GM23248 (cell line): ENCODE measurements around the gene EFR3B. TPM values are rescaled to one million over a fixed set of nuclear protein-coding genes. Genes with fewer than 3 reads are reported as not detected.

Experiments used
- DNase-seq: peaks from one replicate; pipeline ENCODE4 v3.0.0-alpha.2; 2015
- H2AFZ ChIP-seq: fragments of 200-600 bp; sonication (generic); 2 replicates; pipeline ENCODE4 v1.6.1; 2016; ENCODE audit warnings: antibody characterized with exemption
- H3F3A ChIP-seq: fragments of 200-600 bp; sonication (generic); 2 replicates; pipeline ENCODE4 v1.6.1; 2016; ENCODE audit warnings: mild to moderate bottlenecking, antibody characterized with exemption, mixed run types; ENCODE audit not compliant: insufficient read depth
- H3K27ac ChIP-seq: fragments of 200-600 bp; sonication (generic); 2 replicates; pipeline ENCODE4 v1.5.1; 2016; ENCODE audit warnings: mild to moderate bottlenecking
- H3K27me3 ChIP-seq: fragments of 200-600 bp; sonication (generic); replicated peaks from 2 replicates; pipeline ENCODE4 v1.6.1; 2016; ENCODE audit warnings: mild to moderate bottlenecking; ENCODE audit not compliant: insufficient read depth
- H3K36me3 ChIP-seq: fragments of 200-600 bp; sonication (generic); 2 replicates; pipeline ENCODE4 v1.6.1; 2016; ENCODE audit warnings: low read depth, mild to moderate bottlenecking
- H3K4me1 ChIP-seq: fragments of 200-600 bp; sonication (generic); 2 replicates; pipeline ENCODE4 v1.6.1; 2016; ENCODE audit warnings: mild to moderate bottlenecking; ENCODE audit not compliant: insufficient read depth
- H3K4me2 ChIP-seq: fragments of 200-600 bp; sonication (generic); one replicate; pipeline ENCODE4 v1.6.1; 2016; ENCODE audit warnings: mild to moderate bottlenecking; ENCODE audit not compliant: unreplicated experiment
- H3K4me3 ChIP-seq: fragments of 200-600 bp; sonication (generic); 2 replicates; pipeline ENCODE4 v1.5.1; 2016; ENCODE audit warnings: mild to moderate bottlenecking
- H3K79me2 ChIP-seq: fragments of 200-600 bp; sonication (generic); 2 replicates; pipeline ENCODE4 v1.6.1; 2016; ENCODE audit warnings: mild to moderate bottlenecking; ENCODE audit not compliant: insufficient read depth
- H3K9ac ChIP-seq: fragments of 200-600 bp; sonication (generic); 2 replicates; pipeline ENCODE4 v1.6.1; 2016; ENCODE audit warnings: mild to moderate bottlenecking
- H3K9me2 ChIP-seq: fragments of 200-600 bp; sonication (generic); 2 replicates; pipeline ENCODE4 v1.6.1; 2016; ENCODE audit warnings: mixed run types, mild to moderate bottlenecking, moderate library complexity; ENCODE audit not compliant: insufficient read depth
- H3K9me3 ChIP-seq: fragments of 200-600 bp; sonication (generic); one replicate; pipeline ENCODE4 v1.6.1; 2017; ENCODE audit warnings: low read depth
- H4K20me1 ChIP-seq: fragments of 200-600 bp; sonication (generic); 2 replicates; pipeline ENCODE4 v1.6.0; 2016; ENCODE audit not compliant: insufficient read depth
- EZH2 ChIP-seq: fragments of 200-600 bp; sonication (generic); IDR thresholded peaks from 2 replicates; pipeline ENCODE4 v1.6.1; 2018; ENCODE audit warnings: antibody characterized with exemption, mild to moderate bottlenecking; ENCODE audit not compliant: insufficient read depth, poor library complexity, severe bottlenecking
- EZH2phosphoT487 ChIP-seq: fragments of 200-600 bp; sonication (generic); IDR thresholded peaks from 2 replicates; pipeline ENCODE4 v1.6.1; 2018; ENCODE audit warnings: antibody characterized with exemption, moderate library complexity, mild to moderate bottlenecking, low read depth; ENCODE audit not compliant: insufficient read depth
- WGBS, 2 experiments: methylation state at CpG; one replicate each; pipeline ENCODE4 v1.1.6; 2015 to 2017; ENCODE audit warnings: low lambda C conversion rate in 2 of 2, low coverage in 1 of 2; ENCODE audit errors: missing lambda C conversion rate in 2 of 2; 5-methylcytosine and 5-hydroxymethylcytosine counted together
- in situ Hi-C: fragments of 300-500 bp; cut with MboI; formaldehyde crosslinking; loops from 2 replicates; pipeline ENCODE4 v1.15.0; 2020
- polyA plus RNA-seq: library from polyadenylated mRNA; unstranded; fragments of >200 nt; fragmentation: Nextera tagmentation; extraction: Ambion mirVana; gene quantifications from 2 replicates; pipeline ENCODE4 v1.2.1, GENCODE V29; 2016
- total RNA-seq: library from RNA; depleted of rRNA; stranded (reverse); fragments of >200 nt; shearing (Covaris generic); gene quantifications from 2 replicates; pipeline ENCODE4 v1.2.3, GENCODE V29; 2014

The EFR3B gene
- total and polyA plus RNA-seq, 2 experiments from 2014 or later, result 0.51 to 0.97 TPM

- no peaks in the 10 kb centered on the region for H4K20me1 ChIP-seq
- no peak overlapping the region for H3K4me3 ChIP-seq
- no peaks in the 10 kb centered on the region for H3K79me2 ChIP-seq
- no peaks in the 10 kb centered on the region for H3K36me3 ChIP-seq
- TF ChIP-seq EZH2, result no peak
- TF ChIP-seq EZH2phosphoT487, result no peak
- DNase-seq, result peak; percentile 67
- H3K27me3 ChIP-seq, result peaks cover 26% of the 10 kb centered on the region; the same call in 1 of the 2 replicates
- no peak overlapping the region for H2AFZ ChIP-seq
- WGBS, 2 experiments, result 58 to 63% methylated on average over 16 of the region's 16 CpGs
- in situ Hi-C loops, result no loop called here
- H3K27ac ChIP-seq, result no peak overlapping the region
- H3F3A ChIP-seq, result peaks cover 9% of the 10 kb centered on the region
- H3K9me3 ChIP-seq, result no peaks in the 10 kb centered on the region
- no peaks in the 10 kb centered on the region for H3K9me2 ChIP-seq
- H3K4me1 ChIP-seq, result peaks cover 10% of the 10 kb centered on the region; the same call in 1 of the 2 replicates
- H3K4me2 ChIP-seq, result peak overlapping the region; percentile 19
- H3K9ac ChIP-seq, result no peak overlapping the region
Measured at GRCh38 chr2:25078170-25079049, 36.5 kb downstream of the EFR3B start.

GRCh38 chr2:25079050-25079635 lies 37.3 kb downstream of the EFR3B start:
- no peaks in the 10 kb centered on the region for H4K20me1 ChIP-seq
- no peaks in the 10 kb centered on the region for H3K36me3 ChIP-seq
- no peaks in the 10 kb centered on the region for H3K9me3 ChIP-seq
- no peak overlapping the region for H3K27ac ChIP-seq
- DNase-seq, result no peak
- in situ Hi-C loops, result no loop called here
- no peaks in the 10 kb centered on the region for H3K9me2 ChIP-seq
- peaks cover 10% of the 10 kb centered on the region; the same call in 1 of the 2 replicates for H3K4me1 ChIP-seq
- H3K4me3 ChIP-seq, result no peak overlapping the region
- H3K79me2 ChIP-seq, result no peaks in the 10 kb centered on the region
- H2AFZ ChIP-seq, result no peak overlapping the region
- H3F3A ChIP-seq, result peaks cover 9% of the 10 kb centered on the region
- TF ChIP-seq EZH2phosphoT487, result no peak
- TF ChIP-seq EZH2, result no peak
- peaks cover 26% of the 10 kb centered on the region; the same call in 1 of the 2 replicates for H3K27me3 ChIP-seq
- no peak overlapping the region for H3K4me2 ChIP-seq
- 89 to 91% methylated on average over 3 of the region's 3 CpGs for WGBS, 2 experiments
- H3K9ac ChIP-seq, result no peak overlapping the region

GRCh38 chr2:25081237-25081790 lies 39.4 kb downstream of the EFR3B start:
- DNase-seq, result no peak
- in situ Hi-C loops, result no loop called here
- no peak overlapping the region for H3K9ac ChIP-seq
- H3K9me2 ChIP-seq, result no peaks in the 10 kb centered on the region
- H2AFZ ChIP-seq, result no peak overlapping the region
- no peak overlapping the region for H3K27ac ChIP-seq
- H3K27me3 ChIP-seq, result peaks cover 26% of the 10 kb centered on the region; the same call in 1 of the 2 replicates
- no peaks in the 10 kb centered on the region for H3K79me2 ChIP-seq
- no peaks in the 10 kb centered on the region for H3K9me3 ChIP-seq
- H3K4me3 ChIP-seq, result no peak overlapping the region
- no peak for TF ChIP-seq EZH2
- no peaks in the 10 kb centered on the region for H3K36me3 ChIP-seq
- no peak overlapping the region for H3K4me2 ChIP-seq
- peaks cover 9% of the 10 kb centered on the region for H3F3A ChIP-seq
- WGBS, 2 experiments, result 93% methylated on average over 9 of the region's 9 CpGs
- H3K4me1 ChIP-seq, result peaks cover 10% of the 10 kb centered on the region; the same call in 1 of the 2 replicates
- H4K20me1 ChIP-seq, result no peaks in the 10 kb centered on the region

GRCh38 chr2:25082002-25082622 lies 40.2 kb downstream of the EFR3B start:
- in situ Hi-C loops, result no loop called here
- WGBS, 2 experiments, result 81 to 88% methylated on average over 6 of the region's 6 CpGs
- H3K27ac ChIP-seq, result no peak overlapping the region
- H3K79me2 ChIP-seq, result no peaks in the 10 kb centered on the region
- no peaks in the 10 kb centered on the region for H3K36me3 ChIP-seq
- TF ChIP-seq EZH2 (no peak), EZH2phosphoT487 (no peak)
- H3K4me2 ChIP-seq, result no peak overlapping the region
- H3K27me3 ChIP-seq, result peaks cover 23% of the 10 kb centered on the region; the same call in 1 of the 2 replicates
- no peak overlapping the region for H3K9ac ChIP-seq
- peaks cover 9% of the 10 kb centered on the region for H3F3A ChIP-seq
- no peak overlapping the region for H3K4me3 ChIP-seq
- no peaks in the 10 kb centered on the region for H4K20me1 ChIP-seq
- peaks cover 10% of the 10 kb centered on the region; the same call in 1 of the 2 replicates for H3K4me1 ChIP-seq
- no peaks in the 10 kb centered on the region for H3K9me3 ChIP-seq
- no peak for DNase-seq
- H3K9me2 ChIP-seq, result no peaks in the 10 kb centered on the region
- H2AFZ ChIP-seq, result no peak overlapping the region
